H1 (cell line): Measurements from ENCODE around the gene USF1. TPM values are rescaled to one million over a fixed set of nuclear protein-coding genes. Genes with fewer than 3 reads are reported as not detected.

Experiments
- CTCF ChIA-PET: fragments of 300-600 bp; sonication (Branson Sonifier 250); formaldehyde crosslinking; loops from one replicate; lab custom pipeline; 2021; ENCODE audit not compliant: partially characterized antibody; lab: Charles Lee
- POLR2A ChIA-PET: fragments of 300-600 bp; sonication (Branson Sonifier 250); formaldehyde crosslinking; loops from one replicate; lab custom pipeline; 2021; ENCODE audit warnings: inconsistent platforms; ENCODE audit not compliant: partially characterized antibody; lab: Charles Lee
- DNase-seq, 2 experiments: peaks; one replicate each; pipeline versions ENCODE4 v3.0.0 to v3.0.0-alpha.2; 2010 to 2022; ENCODE audit warnings: low spot score in 2 of 2, low read depth in 1 of 2, mixed read lengths in 1 of 2
- FAIRE-seq: peaks from 2 replicates; lab custom pipeline; 2011; peaks lifted over from hg19 to GRCh38; lab: Jason Lieb, UNC
- H2AFZ ChIP-seq: 2 replicates; pipeline ENCODE4 v1.8.1; 2012; ENCODE audit warnings: low read length, inconsistent platforms
- H2AK5ac ChIP-seq: 2 replicates; pipeline ENCODE4 v1.6.1; 2013; ENCODE audit warnings: low read depth, low read length
- H2BK120ac ChIP-seq: replicated peaks from 2 replicates; pipeline ENCODE3; 2013; ENCODE audit warnings: low read depth, low read length, inconsistent platforms
- H2BK12ac ChIP-seq: 2 replicates; pipeline ENCODE4 v1.6.1; 2013; ENCODE audit warnings: low read depth, low read length
- H2BK15ac ChIP-seq: 2 replicates; pipeline ENCODE4 v1.6.1; 2013; ENCODE audit warnings: low read length
- H2BK20ac ChIP-seq: 2 replicates; pipeline ENCODE4 v1.6.1; 2013; ENCODE audit warnings: low read length
- H2BK5ac ChIP-seq: 2 replicates; pipeline ENCODE4 v1.6.1; 2013; ENCODE audit warnings: low read depth, low read length
- H3K14ac ChIP-seq: 2 replicates; pipeline ENCODE4 v1.6.1; 2013; ENCODE audit warnings: inconsistent platforms; ENCODE audit not compliant: insufficient read length
- H3K18ac ChIP-seq: 2 replicates; pipeline ENCODE4 v1.6.1; 2013; ENCODE audit warnings: low read length; ENCODE audit errors: extremely low read depth
- H3K23ac ChIP-seq: 2 replicates; pipeline ENCODE4 v1.6.1; 2013; ENCODE audit warnings: inconsistent platforms; ENCODE audit not compliant: insufficient read length
- H3K23me2 ChIP-seq: 2 replicates; pipeline ENCODE4 v1.6.1; 2013; ENCODE audit warnings: low read depth, low read length
- H3K27ac ChIP-seq: 2 replicates; pipeline ENCODE4 v1.6.1; 2011; ENCODE audit warnings: low read depth, low read length, inconsistent platforms
- H3K27me3 ChIP-seq, 4 experiments: replicated peaks in 1 of 4; 1 replicate in 1 of 4; 2 replicates in 3 of 4; pipeline versions ENCODE4 v1.6.1 to v1.8.1; 2011 to 2013; ENCODE audit warnings: low read length in 3 of 4, mild to moderate bottlenecking in 3 of 4, inconsistent platforms in 2 of 4, mixed read lengths in 2 of 4, moderate library complexity in 1 of 4; ENCODE audit not compliant: control insufficient read depth in 3 of 4, insufficient read depth in 3 of 4; ENCODE audit errors: extremely low read depth in 1 of 4
- H3K36me3 ChIP-seq, 4 experiments: 2 replicates each; pipeline versions ENCODE4 v1.6.1 to v1.8.1; 2011 to 2013; ENCODE audit warnings: mild to moderate bottlenecking in 4 of 4, low read length in 3 of 4, moderate library complexity in 2 of 4, control low read depth in 1 of 4, inconsistent platforms in 1 of 4; ENCODE audit not compliant: insufficient read depth in 4 of 4, control insufficient read depth in 2 of 4
- H3K4ac ChIP-seq: replicated peaks from 2 replicates; pipeline ENCODE3; 2013; ENCODE audit warnings: low read length, low read depth, mixed read lengths, inconsistent platforms; ENCODE audit not compliant: insufficient read length
- H3K4me1 ChIP-seq, 4 experiments: replicated peaks in 1 of 4; 1 replicate in 1 of 4; 2 replicates in 3 of 4; pipeline versions ENCODE4 v1.6.1 to v1.8.1; 2011 to 2013; ENCODE audit warnings: low read length in 3 of 4, inconsistent platforms in 2 of 4, mixed read lengths in 1 of 4; ENCODE audit not compliant: insufficient read depth in 4 of 4, control insufficient read depth in 3 of 4
- H3K4me2 ChIP-seq, 2 experiments: 2 replicates each; pipeline versions ENCODE4 v1.6.1 to v1.8.1; 2011 to 2013; ENCODE audit warnings: low read depth in 2 of 2, low read length in 2 of 2, control low read depth in 1 of 2, inconsistent platforms in 1 of 2, mild to moderate bottlenecking in 1 of 2; ENCODE audit not compliant: insufficient read depth in 1 of 2
- H3K4me3 ChIP-seq, 4 experiments: fragments of 200-600, 300-600 bp in 1 of 4; sonication (generic), shearing (Covaris generic), sonication (Bioruptor Twin) in 1 of 4; 2 replicates each; pipeline versions ENCODE4 v1.5.1 to v1.8.1; 2011 to 2016; ENCODE audit warnings: low read length in 4 of 4, low read depth in 3 of 4, control low read depth in 2 of 4, inconsistent platforms in 2 of 4, mild to moderate bottlenecking in 2 of 4, mixed read lengths in 1 of 4, moderate library complexity in 1 of 4; ENCODE audit not compliant: insufficient read depth in 2 of 4; ENCODE audit errors: extremely low read depth in 1 of 4
- H3K56ac ChIP-seq: replicated peaks from 2 replicates; pipeline ENCODE3; 2013; ENCODE audit warnings: low read depth, mild to moderate bottlenecking, mixed read lengths, low read length, inconsistent platforms; ENCODE audit not compliant: insufficient read length
- H3K79me1 ChIP-seq: 2 replicates; pipeline ENCODE4 v1.6.1; 2013; ENCODE audit warnings: low read depth, low read length, control low read depth
- H3K79me2 ChIP-seq, 2 experiments: 2 replicates each; pipeline versions ENCODE4 v1.6.1 to v1.8.1; 2012 to 2013; ENCODE audit warnings: low read length in 2 of 2, mild to moderate bottlenecking in 2 of 2, inconsistent platforms in 1 of 2; ENCODE audit not compliant: insufficient read depth in 2 of 2, control insufficient read depth in 1 of 2
- H3K9ac ChIP-seq, 4 experiments: replicated peaks in 1 of 4; 1 replicate in 1 of 4; 2 replicates in 3 of 4; pipeline versions ENCODE4 v1.6.1 to v1.8.1; 2011 to 2013; ENCODE audit warnings: low read depth in 3 of 4, low read length in 3 of 4, control low read depth in 2 of 4, mild to moderate bottlenecking in 2 of 4, moderate library complexity in 2 of 4, inconsistent platforms in 1 of 4; ENCODE audit errors: extremely low read depth in 1 of 4
- H3K9me3 ChIP-seq, 2 experiments: 2 replicates each; pipeline versions ENCODE4 v1.6.1 to v1.8.1; 2012 to 2013; ENCODE audit warnings: mild to moderate bottlenecking in 2 of 2, moderate library complexity in 2 of 2, control low read depth in 1 of 2, inconsistent platforms in 1 of 2, low read depth in 1 of 2, low read length in 1 of 2, mixed read lengths in 1 of 2; ENCODE audit not compliant: insufficient read depth in 2 of 2
- H4K20me1 ChIP-seq, 2 experiments: replicated peaks in 1 of 2; 2 replicates each; pipeline versions ENCODE3 to v1.8.1; 2011 to 2013; ENCODE audit warnings: inconsistent platforms in 2 of 2, low read length in 2 of 2, mild to moderate bottlenecking in 1 of 2; ENCODE audit not compliant: insufficient read depth in 2 of 2, control insufficient read depth in 1 of 2
- H4K5ac ChIP-seq: 2 replicates; pipeline ENCODE4 v1.6.1; 2013; ENCODE audit warnings: low read length, low read depth, mixed read lengths, inconsistent platforms; ENCODE audit not compliant: insufficient read length
- H4K8ac ChIP-seq: 2 replicates; pipeline ENCODE4 v1.8.0; 2013; ENCODE audit warnings: mild to moderate bottlenecking, moderate library complexity, low read length, inconsistent platforms; ENCODE audit not compliant: insufficient read depth; ENCODE audit errors: extremely low read depth
- H4K91ac ChIP-seq: replicated peaks from 2 replicates; pipeline ENCODE3; 2013; ENCODE audit warnings: low read length, mixed read lengths, inconsistent platforms; ENCODE audit not compliant: insufficient read length
- BACH1 ChIP-seq: IDR thresholded peaks from 2 replicates; pipeline ENCODE4 v1.6.1; 2012; ENCODE audit warnings: low read length, improper control_type of control experiment
- HDAC6 ChIP-seq: IDR thresholded peaks from one replicate; pipeline ENCODE4 v1.7.1; 2012; ENCODE audit warnings: low read depth, mild to moderate bottlenecking, inconsistent platforms, low read length, moderate library complexity
- KDM1A ChIP-seq: fragments of 200-600, 300-600 bp; sonication (generic); IDR thresholded peaks from 2 replicates; pipeline ENCODE4 v1.7.1; 2016; ENCODE audit warnings: mild to moderate bottlenecking, low read length, borderline replicate concordance
- RBBP5 ChIP-seq: IDR thresholded peaks from 2 replicates; pipeline ENCODE4 v1.7.1; 2012; ENCODE audit warnings: low read depth, mild to moderate bottlenecking, inconsistent platforms, low read length, moderate library complexity, borderline replicate concordance
- RFX5 ChIP-seq: IDR thresholded peaks from 2 replicates; pipeline ENCODE4 v1.6.1; 2011; ENCODE audit warnings: low read depth, low read length, improper control_type of control experiment, borderline replicate concordance
- RNF2 ChIP-seq: fragments of 200-900, 300-1000 bp; sonication (generic); IDR thresholded peaks from 2 replicates; pipeline ENCODE4 v1.7.1; 2016; ENCODE audit warnings: borderline replicate concordance, low read depth, mild to moderate bottlenecking, antibody characterized with exemption, low read length; ENCODE audit not compliant: poor library complexity, severe bottlenecking; ENCODE audit errors: missing control alignments
- RXRA ChIP-seq: IDR thresholded peaks from 2 replicates; pipeline ENCODE4 v1.6.1; 2011; ENCODE audit warnings: low read depth, mild to moderate bottlenecking, low read length, moderate library complexity; ENCODE audit not compliant: insufficient read depth
- WGBS, 2 experiments: shearing (Covaris generic) in 1 of 2; methylation state at CpG; one replicate each; pipeline versions ENCODE4 v1.1.6 to v1.1.7; 2013 to 2015; ENCODE audit warnings: low lambda C conversion rate in 2 of 2, mixed read lengths in 2 of 2, inconsistent platforms in 1 of 2, low coverage in 1 of 2, missing lambda C conversion rate in 1 of 2; ENCODE audit not compliant: insufficient replicate concordance in 2 of 2, insufficient coverage in 1 of 2, insufficient read length in 1 of 2; ENCODE audit errors: extremely low coverage in 1 of 2, missing lambda C conversion rate in 1 of 2; 5-methylcytosine and 5-hydroxymethylcytosine counted together
- polyA plus RNA-seq, 7 experiments: library from polyadenylated mRNA; depleted of rRNA in 3 of 7; stranded (reverse) in 5 of 7; unstranded in 2 of 7; fragments of >200 nt in 5 of 7; fragments of 200-250 nt in 2 of 7; gene quantifications; 1 replicate in 5 of 7; 2 replicates in 1 of 7; 4 replicates in 1 of 7; pipeline versions ENCODE4 v1.2.1 to v1.2.3, GENCODE V29; 2011 to 2013; ENCODE audit warnings: missing spikeins in 2 of 7, mixed read lengths in 2 of 7
- total RNA-seq: library from RNA; stranded (reverse); fragmentation: NEBNext Ultra II Directional; extraction: Animal tissue kit (Norgen Biotek cat#: 25700); gene quantifications from 2 replicates; pipeline ENCODE4 v1.2.1, GENCODE V29; 2021

Gene USF1
- total and polyA plus RNA-seq, 2 of the 8 experiments (the other 6 are each of a cell fraction or from before 2014, with no cell fraction given), result 45.7 to 68.9 TPM

GRCh38 chr1:161001525-161001924 lies 44.3 kb downstream of the USF1 start:
- 95% methylated on average over 5 of the region's 5 CpGs; no CpG with 5 or more reads in 1 of the 2 experiments for WGBS, 2 experiments
- H4K8ac ChIP-seq, result no peak overlapping the region
- no peak overlapping the region for H2AK5ac ChIP-seq
- H3K9me3 ChIP-seq, result no peaks in the 10 kb centered on the region
- H3K27me3 ChIP-seq, result no peaks in the 10 kb centered on the region
- ChIA-PET CTCF (interaction anchor here (1.2 to 3.0 kb wide), 3 partner anchors 10 to 167 kb away, joined by 3 to 13 read pairs (median 4); partner anchors contain the start of gene USF1), POLR2A (interaction anchor here (0.8 to 1.8 kb wide), 4 partner anchors 16 to 131 kb away, joined by 3 to 5 read pairs (median 3); partner anchors contain the start of genes DEDD and ITLN2)
- TF ChIP-seq RBBP5, result no peak
- TF ChIP-seq KDM1A, result no peak
- TF ChIP-seq RXRA, result no peak
- TF ChIP-seq BACH1, result no peak
- no peak for TF ChIP-seq RNF2
- TF ChIP-seq RFX5, result no peak
- TF ChIP-seq HDAC6, result no peak
- no peak overlapping the region for H3K4ac ChIP-seq
- no peak overlapping the region for H4K91ac ChIP-seq
- DNase-seq (no peak), FAIRE-seq (no peak)
- H3K4me1 ChIP-seq, result peaks cover 0 to 3% (median 0%) of the 10 kb centered on the region in 4 experiments; a peak in 2 of 7 replicates
- H4K5ac ChIP-seq, result no peak overlapping the region
- H2BK15ac ChIP-seq, result no peak overlapping the region
- peaks cover 9% of the 10 kb centered on the region for H3K79me1 ChIP-seq
- H3K79me2 ChIP-seq, result peaks cover 4 to 45% of the 10 kb centered on the region in 2 experiments; a peak in 3 of 4 replicates
- H3K23ac ChIP-seq, result no peak overlapping the region
- no peak overlapping the region for H3K56ac ChIP-seq
- H3K4me3 ChIP-seq, result no peak overlapping the region
- H3K14ac ChIP-seq, result no peak overlapping the region
- H2BK20ac ChIP-seq, result no peak overlapping the region
- no peak overlapping the region for H3K9ac ChIP-seq
- H3K23me2 ChIP-seq, result no peaks in the 10 kb centered on the region
- no peak overlapping the region for H2BK12ac ChIP-seq
- no peak overlapping the region for H2BK5ac ChIP-seq
- no peak overlapping the region for H3K18ac ChIP-seq
- H3K36me3 ChIP-seq, result peaks cover 31 to 52% (median 38%) of the 10 kb centered on the region in 4 experiments
- H2BK120ac ChIP-seq, result no peak overlapping the region
- H3K4me2 ChIP-seq, result no peak overlapping the region
- H2AFZ ChIP-seq, result no peak overlapping the region
- H3K27ac ChIP-seq, result no peak overlapping the region
- H4K20me1 ChIP-seq, result peaks cover 2 to 23% of the 10 kb centered on the region in 2 experiments
